K562 (cell line): ENCODE measurements around the gene PSMD7. TPM values are rescaled to one million over a fixed set of nuclear protein-coding genes. Genes with fewer than 3 reads are reported as not detected.

ENCODE experiments used
- ATAC-seq: fragments of 200-7000 bp; cut with Tn5 transposase; 3 replicates; pipeline ENCODE4 v1.9.1; 2020; ENCODE audit warnings: moderate library complexity
- BruUV-seq: library from RNA; stranded (reverse); fragments of 400-500 nt; replicated peaks from 2 replicates; lab custom pipeline; 2021; lab: Mats Ljungman, UMichigan
- CTCF ChIA-PET: fragments of 300-600 bp; formaldehyde crosslinking; extraction: SDS; loops from one replicate; lab custom pipeline; 2021; ENCODE audit warnings: low intra/inter-chr PET ratio; lab: Yijun Ruan, JAX
- POLR2A ChIA-PET: fragments of 300-600, 350-650 bp; sonication (Branson Sonifier 250); formaldehyde crosslinking; extraction: SDS; loops from one replicate; lab custom pipeline; 2021; ENCODE audit warnings: antibody characterized with exemption, inconsistent platforms; lab: Yijun Ruan, JAX
- DNase-seq, 4 experiments: peaks; one replicate each; pipeline versions ENCODE4 v3.0.0 to v3.0.0-alpha.2; 2011 to 2018; ENCODE audit warnings: low spot score in 3 of 4, mixed read lengths in 3 of 4; ENCODE audit errors: extremely low read depth in 1 of 4
- FAIRE-seq: peaks from 2 replicates; lab custom pipeline; 2011; peaks lifted over from hg19 to GRCh38; lab: Jason Lieb, UNC
- H2AFZ ChIP-seq: 2 replicates; pipeline ENCODE4 v1.6.0; 2011; ENCODE audit warnings: low read depth, low read length, control low read depth, inconsistent platforms
- H3K27ac ChIP-seq: fragments of 200-600 bp; 3 replicates; pipeline ENCODE4 v1.8.0; 2011; ENCODE audit warnings: low read depth, mild to moderate bottlenecking, control low read depth, inconsistent platforms, low read length, moderate library complexity, mixed read lengths; ENCODE audit errors: extremely low read depth
- H3K27me3 ChIP-seq, 2 experiments: fragments of 300-600 bp in 1 of 2; 2 replicates in 1 of 2; 3 replicates in 1 of 2; pipeline versions ENCODE4 v1.6.0 to v1.8.0; 2011; ENCODE audit warnings: inconsistent platforms in 2 of 2, low read length in 2 of 2, mild to moderate bottlenecking in 1 of 2, mixed read lengths in 1 of 2, moderate library complexity in 1 of 2; ENCODE audit not compliant: control insufficient read depth in 2 of 2, insufficient read depth in 2 of 2
- H3K36me3 ChIP-seq: fragments of 300-600 bp; 3 replicates; pipeline ENCODE4 v1.8.0; 2011; ENCODE audit warnings: mild to moderate bottlenecking, low read length, inconsistent platforms; ENCODE audit not compliant: control insufficient read depth, insufficient read depth
- H3K4me1 ChIP-seq, 2 experiments: fragments of 200-600 bp in 1 of 2; replicated peaks in 1 of 2; 2 replicates in 1 of 2; 3 replicates in 1 of 2; pipeline versions ENCODE4 v1.5.1 to v1.8.0; 2011; ENCODE audit warnings: inconsistent platforms in 2 of 2, low read length in 2 of 2, mild to moderate bottlenecking in 1 of 2, mixed read lengths in 1 of 2, moderate library complexity in 1 of 2; ENCODE audit not compliant: control insufficient read depth in 2 of 2, insufficient read depth in 2 of 2
- H3K4me2 ChIP-seq: 2 replicates; pipeline ENCODE4 v1.6.1; 2011; ENCODE audit warnings: low read length, control low read depth, inconsistent platforms, mixed read lengths; ENCODE audit not compliant: insufficient read depth
- H3K4me3 ChIP-seq: fragments of 200-600 bp; sonication (generic), shearing (Covaris generic); 2 replicates; pipeline ENCODE4 v1.5.1; 2016; ENCODE audit warnings: control low read depth, inconsistent platforms
- H3K79me2 ChIP-seq: fragments of 200-600 bp; 3 replicates; pipeline ENCODE4 v1.8.0; 2011; ENCODE audit warnings: low read length, inconsistent platforms; ENCODE audit not compliant: control insufficient read depth, insufficient read depth
- H3K9ac ChIP-seq, 2 experiments: 2 replicates each; pipeline versions ENCODE4 v1.6.0 to v1.6.1; 2011; ENCODE audit warnings: low read depth in 2 of 2, low read length in 2 of 2, control low read depth in 1 of 2, inconsistent platforms in 1 of 2, mild to moderate bottlenecking in 1 of 2, mixed read lengths in 1 of 2; ENCODE audit not compliant: insufficient read depth in 1 of 2
- H3K9me1 ChIP-seq: one replicate; pipeline ENCODE4 v1.6.0; 2011; ENCODE audit warnings: inconsistent platforms, mild to moderate bottlenecking, low read length, moderate library complexity; ENCODE audit not compliant: control insufficient read depth, insufficient read depth
- H3K9me3 ChIP-seq: replicated peaks from 2 replicates; pipeline ENCODE4 v1.5.1; 2011; ENCODE audit warnings: low read depth, low read length, inconsistent platforms; ENCODE audit not compliant: control insufficient read depth, insufficient read depth
- H4K20me1 ChIP-seq: replicated peaks from 2 replicates; pipeline ENCODE4 v1.6.1; 2011; ENCODE audit warnings: low read length, inconsistent platforms, mixed read lengths; ENCODE audit not compliant: control insufficient read depth, insufficient read depth
- KDM5B ChIP-seq: fragments of 200-600 bp; sonication (generic); IDR thresholded peaks from 2 replicates; pipeline ENCODE4 v1.6.1; 2012; ENCODE audit warnings: low read depth, mild to moderate bottlenecking, moderate library complexity, low read length, control low read depth, inconsistent platforms; ENCODE audit not compliant: insufficient replicate concordance
- WGBS: fragments of 100-300 bp; shearing (Covaris generic); methylation state at CpG from one replicate; pipeline ENCODE4 v1.1.6; 2016; ENCODE audit warnings: low coverage, mixed read lengths; ENCODE audit not compliant: insufficient coverage; ENCODE audit errors: missing lambda C conversion rate; 5-methylcytosine and 5-hydroxymethylcytosine counted together
- in situ Hi-C: fragments of 300-500 bp; cut with MboI; formaldehyde crosslinking; loops from 4 replicates; pipeline ENCODE4 v1.15.0; 2018; ENCODE audit warnings: inconsistent platforms, mixed read lengths
- intact Hi-C: fragments of 100-400 bp; cut with micrococcal nuclease; formaldehyde crosslinking; loops from 2 replicates; pipeline ENCODE4 v1.14.2; 2022
- polyA plus RNA-seq, 8 experiments: library from polyadenylated mRNA; depleted of rRNA in 4 of 8; stranded (reverse) in 5 of 8; unstranded in 3 of 8; fragments of >200 nt; fragmentation: Nextera tagmentation in 2 of 8; fragmentation: Illumina TruSeq in 1 of 8; extraction: Ambion mirVana in 2 of 8; extraction: Trizol in 1 of 8; gene quantifications; 2 replicates each; pipeline versions ENCODE4 v1.2.1 to v1.2.3, GENCODE V29; 2011 to 2014; ENCODE audit warnings: inconsistent platforms in 1 of 8, missing spikeins in 1 of 8
- total RNA-seq, 7 experiments: library from RNA; depleted of rRNA in 6 of 7; stranded (reverse); fragments of >200 nt in 6 of 7; fragmentation: Illumina TruSeq in 2 of 7; extraction: Trizol in 2 of 7; gene quantifications; 2 replicates each; pipeline versions ENCODE4 v1.2.1 to v1.2.3, GENCODE V29; 2011 to 2021; ENCODE audit warnings: low replicate concordance in 1 of 7

Gene PSMD7
- total and polyA plus RNA-seq, 9 of the 15 experiments (the other 6 are each of a cell fraction or from before 2014, with no cell fraction given) = 100 to 226 (median 156) TPM

- ATAC-seq = no peak
- no peaks in the 10 kb centered on the region for H3K4me1 ChIP-seq
- H3K36me3 ChIP-seq = no peaks in the 10 kb centered on the region
- FAIRE-seq = no peak
- no peaks in the 10 kb centered on the region for H4K20me1 ChIP-seq
- no peaks in the 10 kb centered on the region for H3K9me3 ChIP-seq
- no peaks in the 10 kb centered on the region for H3K9me1 ChIP-seq
- DNase-seq = no peak
- no TSS peak for BruUV-seq
- H2AFZ ChIP-seq = no peak overlapping the region
- ChIA-PET POLR2A (interaction anchor here (0.6 to 1.4 kb wide), 2 partner anchors 12 to 1907 kb away, joined by 3 to 4 read pairs; no protein-coding TSS in a partner anchor), CTCF (no interaction called here)
- in situ Hi-C loops = no loop called here
- no peak for TF ChIP-seq KDM5B
- TF ChIP-seq, all 486 proteins: peak for 0
- Histone ChIP-seq H3K9ac (no peak overlapping the region), H3K4me2 (no peak overlapping the region), H3K27me3 (peaks cover 23 to 32% of the 10 kb centered on the region in 2 experiments; a peak in 4 of 5 replicates), H3K4me3 (no peak overlapping the region), H3K27ac (no peak overlapping the region), H3K79me2 (no peaks in the 10 kb centered on the region)
- WGBS = 0% methylated on average over 6 of the region's 6 CpGs
- intact Hi-C loops = loop anchor here (10.0 kb wide), 1 partner anchor 149 kb away; no protein-coding TSS in a partner anchor
These were observed 43.3 kb upstream of the PSMD7 start for GRCh38 chr16:74253161-74253938.

- WGBS = 2% methylated on average over 7 of the region's 7 CpGs
- no peak overlapping the region for H3K27ac ChIP-seq
- H3K36me3 ChIP-seq = no peaks in the 10 kb centered on the region
- no peak overlapping the region for H3K4me3 ChIP-seq
- ChIA-PET CTCF (no interaction called here), POLR2A (no interaction called here)
- peaks cover 31% of the 10 kb centered on the region in 2 experiments; a peak in 4 of 5 replicates for H3K27me3 ChIP-seq
- H3K9ac ChIP-seq = no peak overlapping the region
- H3K9me3 ChIP-seq = no peaks in the 10 kb centered on the region
- H3K4me2 ChIP-seq = no peak overlapping the region
- H2AFZ ChIP-seq = no peak overlapping the region
- H3K9me1 ChIP-seq = no peaks in the 10 kb centered on the region
- H4K20me1 ChIP-seq = no peaks in the 10 kb centered on the region
- in situ Hi-C loops (no loop called here), intact Hi-C loops (loop anchor here (10.0 kb wide), 1 partner anchor 152 kb away; no protein-coding TSS in a partner anchor)
- BruUV-seq = no TSS peak
- no peaks in the 10 kb centered on the region for H3K79me2 ChIP-seq
- DNase-seq = no peak
- no peak for FAIRE-seq
- no peak for ATAC-seq
- no peaks in the 10 kb centered on the region; a peak in 1 of 5 replicates for H3K4me1 ChIP-seq
These were observed 39.6 kb upstream of the PSMD7 start for GRCh38 chr16:74257061-74257460.
